Stomach smooth muscle (tissue), 2 donors: ENCODE data around the gene NDUFB2.

Experiments
- H3K27ac ChIP-seq: one replicate; pipeline ENCODE4 v1.7.0; 2013; ENCODE audit warnings: mild to moderate bottlenecking, low read length, inconsistent platforms
- H3K27me3 ChIP-seq, 2 donors: one replicate each; pipeline ENCODE4 v1.7.0; 2013; ENCODE audit warnings: low read length in 2 of 2; ENCODE audit not compliant: insufficient read depth in 2 of 2, control insufficient read depth in 1 of 2
- H3K36me3 ChIP-seq, 2 donors: one replicate each; pipeline ENCODE4 v1.7.0; 2013; ENCODE audit warnings: low read length in 2 of 2; ENCODE audit not compliant: control insufficient read depth in 2 of 2, insufficient read depth in 2 of 2
- H3K4me1 ChIP-seq: one replicate; pipeline ENCODE4 v1.7.0; 2013; ENCODE audit warnings: low read length; ENCODE audit not compliant: control insufficient read depth, insufficient read depth
- H3K4me3 ChIP-seq, 2 donors: one replicate each; pipeline ENCODE4 v1.7.0; 2013; ENCODE audit warnings: low read length in 2 of 2
- H3K9ac ChIP-seq, 2 donors: one replicate each; pipeline ENCODE4 v1.7.0; 2013; ENCODE audit warnings: low read length in 2 of 2, mild to moderate bottlenecking in 1 of 2
- H3K9me3 ChIP-seq, 2 donors: one replicate each; pipeline ENCODE4 v1.7.0; 2013; ENCODE audit warnings: low read length in 2 of 2; ENCODE audit not compliant: control insufficient read depth in 2 of 2
- donor health status: healthy.
- donor health status: Pancreatic carcinoma.

Gene NDUFB2

GRCh38 chr7:140696680-140697446, at the start of gene NDUFB2:
Gene NDUFB2 (plus strand): TSS chr7:140696708. CDS start chr7:140696745, 37 bp downstream.
- Histone ChIP-seq H3K9me3 (no peaks in the 10 kb centered on the region), H3K27ac (peak within 1 kb of the TSS; percentile 94), H3K4me1 (peaks cover 25% of the 10 kb centered on the region), H3K4me3 (peak within 1 kb of the TSS; percentile 81 to 96), H3K36me3 (peaks cover 0 to 7% of the 10 kb centered on the region in 2 donors), H3K27me3 (no peaks in the 10 kb centered on the region), H3K9ac (peak within 1 kb of the TSS; percentile 94)

DNA sequence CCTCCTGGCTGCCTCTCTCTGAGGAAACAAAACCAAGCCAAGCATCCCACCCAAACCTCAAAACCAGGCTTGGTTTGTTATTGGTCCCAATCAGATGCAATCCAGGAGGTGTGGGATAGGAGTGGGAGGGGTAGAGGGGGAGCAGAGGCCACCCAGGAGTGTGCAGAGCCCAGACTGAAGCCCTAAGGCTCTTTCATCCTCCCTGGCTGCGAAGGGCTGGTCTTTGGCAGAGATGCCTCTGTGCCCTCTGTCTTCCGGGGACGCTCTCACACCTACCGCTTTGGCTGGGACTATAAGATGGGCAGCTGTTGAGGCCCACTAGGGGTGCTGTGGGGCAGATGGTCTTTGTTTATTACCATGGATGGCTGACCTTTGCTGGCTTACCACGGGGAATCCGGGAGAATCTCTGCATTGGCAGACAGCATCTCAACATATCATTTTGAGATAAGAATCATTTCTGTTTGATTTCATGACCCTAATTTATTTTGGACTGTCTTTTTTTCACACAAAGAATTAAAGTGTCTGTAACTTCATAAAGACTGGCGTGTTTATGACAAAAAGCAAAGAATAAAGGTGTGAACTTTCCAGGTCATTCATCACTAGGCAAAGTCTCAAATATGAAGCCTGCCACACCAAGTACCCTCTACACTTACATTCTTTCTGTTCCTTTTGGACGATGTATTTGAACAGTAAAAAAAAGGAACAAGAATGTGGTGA, 49.4 kb upstream of the NDUFB2 start:
- Histone ChIP-seq H3K27ac (no peak overlapping the region), H3K4me3 (no peak overlapping the region), H3K27me3 (no peaks in the 10 kb centered on the region), H3K9ac (no peak overlapping the region), H3K9me3 (no peaks in the 10 kb centered on the region), H3K36me3 (no peaks in the 10 kb centered on the region), H3K4me1 (no peaks in the 10 kb centered on the region)

- peaks cover 10% of the 10 kb centered on the region for H3K4me1 ChIP-seq
- H3K27ac ChIP-seq = no peak overlapping the region
- no peak overlapping the region for H3K9ac ChIP-seq
- H3K36me3 ChIP-seq = no peaks in the 10 kb centered on the region
- H3K4me3 ChIP-seq = no peak overlapping the region
- no peaks in the 10 kb centered on the region for H3K27me3 ChIP-seq
- H3K9me3 ChIP-seq = no peaks in the 10 kb centered on the region
These were observed 46.8 kb upstream of the NDUFB2 start for GRCh38 chr7:140649556-140650205.

- H3K27ac ChIP-seq = no peak overlapping the region
- no peak overlapping the region for H3K4me3 ChIP-seq
- H3K9me3 ChIP-seq = no peaks in the 10 kb centered on the region
- H3K27me3 ChIP-seq = no peaks in the 10 kb centered on the region
- H3K9ac ChIP-seq = no peak overlapping the region
- peaks cover 10% of the 10 kb centered on the region for H3K4me1 ChIP-seq
- no peaks in the 10 kb centered on the region for H3K36me3 ChIP-seq
These were observed 46.1 kb upstream of the NDUFB2 start for GRCh38 chr7:140650367-140650766.

DNA sequence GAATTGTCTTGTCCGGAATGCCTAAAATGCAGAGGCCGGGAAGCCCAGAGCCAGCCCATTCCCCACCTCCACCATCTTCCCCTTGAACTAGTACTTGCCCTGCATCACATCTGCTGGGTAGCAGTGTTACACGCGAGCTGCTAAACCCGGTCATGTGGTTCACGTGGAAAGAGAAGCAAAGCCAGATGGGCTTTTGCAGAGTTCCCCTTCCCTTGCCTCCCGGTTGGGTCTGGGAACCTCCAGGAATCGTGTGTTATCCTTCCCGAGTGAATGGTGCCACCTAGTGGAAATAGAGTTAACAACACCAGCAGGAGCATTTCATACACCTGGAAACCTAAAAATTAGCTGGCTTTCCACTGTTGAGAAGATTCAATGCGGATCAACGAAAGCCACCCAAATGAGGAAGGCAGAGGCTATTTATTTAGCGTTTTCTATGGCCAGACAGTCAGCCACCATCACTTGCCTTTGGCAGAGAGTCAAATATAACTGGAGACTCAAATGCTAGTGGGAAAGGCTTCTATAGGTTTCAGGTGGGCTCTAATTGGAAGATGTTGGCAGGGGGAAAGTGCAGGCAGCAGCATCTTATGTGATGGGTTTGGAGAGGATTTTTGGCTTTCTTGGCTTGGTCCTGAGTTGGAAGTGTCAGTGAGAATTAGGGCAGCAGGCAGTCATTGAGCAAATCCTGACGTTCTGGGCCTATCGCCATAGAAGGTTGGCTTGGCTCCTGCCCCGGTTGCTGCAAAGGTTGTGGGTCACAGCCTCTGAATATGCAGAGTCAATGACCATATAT, 43.0 kb upstream of the NDUFB2 start:
- H3K9ac ChIP-seq = no peak overlapping the region
- no peaks in the 10 kb centered on the region for H3K36me3 ChIP-seq
- no peak overlapping the region for H3K27ac ChIP-seq
- no peaks in the 10 kb centered on the region for H3K27me3 ChIP-seq
- H3K4me3 ChIP-seq = peak overlapping the region; percentile 52
- peaks cover 15% of the 10 kb centered on the region for H3K4me1 ChIP-seq
- H3K9me3 ChIP-seq = no peaks in the 10 kb centered on the region

DNA sequence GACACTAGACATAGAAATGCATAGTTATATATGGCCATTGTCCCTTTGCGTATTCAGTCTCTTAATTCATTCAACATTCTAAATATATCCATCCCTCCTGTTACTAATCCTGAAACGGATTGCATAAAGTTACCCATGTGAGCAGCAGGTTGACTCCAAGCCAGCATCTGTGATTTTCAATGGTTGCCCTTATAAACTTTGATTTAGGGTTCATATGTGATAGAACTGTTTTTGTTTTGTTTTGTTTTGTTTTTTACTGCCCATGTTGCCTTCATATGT, 42.5 kb upstream of the NDUFB2 start:
- Histone ChIP-seq H3K27ac (no peak overlapping the region), H3K27me3 (no peaks in the 10 kb centered on the region), H3K4me3 (no peak overlapping the region), H3K9ac (no peak overlapping the region), H3K4me1 (peaks cover 15% of the 10 kb centered on the region), H3K9me3 (no peaks in the 10 kb centered on the region), H3K36me3 (no peaks in the 10 kb centered on the region)

- Histone ChIP-seq H3K36me3 (no peaks in the 10 kb centered on the region), H3K27ac (no peak overlapping the region), H3K27me3 (no peaks in the 10 kb centered on the region), H3K9me3 (no peaks in the 10 kb centered on the region), H3K4me1 (peaks cover 15% of the 10 kb centered on the region), H3K9ac (no peak overlapping the region), H3K4me3 (no peak overlapping the region)
These were observed 41.8 kb upstream of the NDUFB2 start for GRCh38 chr7:140654661-140655060.

- peak overlapping the region; percentile 49 to 74 for H3K4me3 ChIP-seq
- peak overlapping the region; percentile 71 for H3K27ac ChIP-seq
- peak overlapping the region; percentile 39 to 78 for H3K9ac ChIP-seq
- no peaks in the 10 kb centered on the region for H3K36me3 ChIP-seq
- no peaks in the 10 kb centered on the region for H3K27me3 ChIP-seq
- no peaks in the 10 kb centered on the region for H3K9me3 ChIP-seq
- peaks cover 15% of the 10 kb centered on the region for H3K4me1 ChIP-seq
These were observed 40.7 kb upstream of the NDUFB2 start for GRCh38 chr7:140655511-140656408.

- Histone ChIP-seq H3K9me3 (no peaks in the 10 kb centered on the region), H3K4me3 (peak overlapping the region; percentile 49 to 74), H3K27ac (peak overlapping the region; percentile 71), H3K4me1 (peaks cover 15% of the 10 kb centered on the region), H3K36me3 (no peaks in the 10 kb centered on the region), H3K27me3 (no peaks in the 10 kb centered on the region), H3K9ac (peak overlapping the region; percentile 39 to 78)
These were observed 39.7 kb upstream of the NDUFB2 start for GRCh38 chr7:140656548-140657515.
